Mesendoderm (in vitro differentiated cells): ENCODE results near the gene TPPP2.
A peak's percentile ranks its signal among the peaks of the same experiment; 100 is the strongest.

Experiments used
- DNase-seq: peaks from one replicate; pipeline ENCODE4 v3.0.0; 2013
- H2AK5ac ChIP-seq: 2 replicates; pipeline ENCODE4 v1.6.1; 2013; ENCODE audit warnings: low read length, inconsistent platforms
- H2BK120ac ChIP-seq: 2 replicates; pipeline ENCODE4 v1.6.1; 2013; ENCODE audit warnings: low read depth, mild to moderate bottlenecking, low read length, moderate library complexity, mixed read lengths
- H2BK15ac ChIP-seq: replicated peaks from 2 replicates; pipeline ENCODE4 v1.6.1; 2013; ENCODE audit warnings: low read depth, mild to moderate bottlenecking, moderate library complexity
- H2BK5ac ChIP-seq: 2 replicates; pipeline ENCODE4 v1.6.1; 2013; ENCODE audit warnings: low read length, inconsistent platforms
- H3K18ac ChIP-seq: 2 replicates; pipeline ENCODE4 v1.6.1; 2013; ENCODE audit warnings: mild to moderate bottlenecking, low read length, mixed read lengths
- H3K23ac ChIP-seq: one replicate; pipeline ENCODE4 v1.6.1; 2013; ENCODE audit warnings: low read length
- H3K27ac ChIP-seq: 2 replicates; pipeline ENCODE4 v1.5.1; 2013; ENCODE audit warnings: low read depth, mild to moderate bottlenecking, inconsistent platforms, low read length, moderate library complexity
- H3K27me3 ChIP-seq: 2 replicates; pipeline ENCODE4 v1.6.1; 2013; ENCODE audit warnings: low read length, control low read depth, mild to moderate bottlenecking, inconsistent platforms; ENCODE audit not compliant: insufficient read depth, poor library complexity
- H3K36me3 ChIP-seq: 2 replicates; pipeline ENCODE4 v1.6.1; 2013; ENCODE audit warnings: low read length, inconsistent platforms; ENCODE audit not compliant: control insufficient read depth, insufficient read depth
- H3K4ac ChIP-seq: one replicate; pipeline ENCODE4 v1.6.1; 2013; ENCODE audit warnings: low read depth, mild to moderate bottlenecking, low read length, moderate library complexity
- H3K4me1 ChIP-seq: 2 replicates; pipeline ENCODE4 v1.6.1; 2013; ENCODE audit warnings: low read depth, low read length, inconsistent platforms; ENCODE audit not compliant: control insufficient read depth
- H3K4me2 ChIP-seq: 2 replicates; pipeline ENCODE4 v1.6.1; 2013; ENCODE audit warnings: low read length
- H3K4me3 ChIP-seq: 2 replicates; pipeline ENCODE4 v1.5.1; 2013; ENCODE audit warnings: mild to moderate bottlenecking, low read length
- H3K56ac ChIP-seq: one replicate; pipeline ENCODE4 v1.6.1; 2013; ENCODE audit warnings: low read length
- H3K79me1 ChIP-seq: 2 replicates; pipeline ENCODE4 v1.6.1; 2013; ENCODE audit warnings: low read length, inconsistent platforms
- H3K79me2 ChIP-seq: 2 replicates; pipeline ENCODE4 v1.6.1; 2013; ENCODE audit warnings: mild to moderate bottlenecking, low read length; ENCODE audit not compliant: control insufficient read depth, insufficient read depth
- H3K9ac ChIP-seq: 2 replicates; pipeline ENCODE4 v1.6.1; 2013; ENCODE audit warnings: low read length, inconsistent platforms
- H4K5ac ChIP-seq: one replicate; pipeline ENCODE4 v1.6.1; 2013; ENCODE audit warnings: low read length
- H4K8ac ChIP-seq: one replicate; pipeline ENCODE4 v1.6.1; 2013; ENCODE audit warnings: low read depth, mild to moderate bottlenecking, control low read depth, low read length, moderate library complexity
- WGBS: extraction: QIAGEN DNeasy Blood & Tissue Kit; methylation state at CpG from one replicate; pipeline ENCODE4 v1.1.7; 2013; ENCODE audit warnings: low lambda C conversion rate, missing lambda C conversion rate; ENCODE audit not compliant: insufficient coverage; ENCODE audit errors: extremely low coverage; 5-methylcytosine and 5-hydroxymethylcytosine counted together

TPPP2 gene

DNA sequence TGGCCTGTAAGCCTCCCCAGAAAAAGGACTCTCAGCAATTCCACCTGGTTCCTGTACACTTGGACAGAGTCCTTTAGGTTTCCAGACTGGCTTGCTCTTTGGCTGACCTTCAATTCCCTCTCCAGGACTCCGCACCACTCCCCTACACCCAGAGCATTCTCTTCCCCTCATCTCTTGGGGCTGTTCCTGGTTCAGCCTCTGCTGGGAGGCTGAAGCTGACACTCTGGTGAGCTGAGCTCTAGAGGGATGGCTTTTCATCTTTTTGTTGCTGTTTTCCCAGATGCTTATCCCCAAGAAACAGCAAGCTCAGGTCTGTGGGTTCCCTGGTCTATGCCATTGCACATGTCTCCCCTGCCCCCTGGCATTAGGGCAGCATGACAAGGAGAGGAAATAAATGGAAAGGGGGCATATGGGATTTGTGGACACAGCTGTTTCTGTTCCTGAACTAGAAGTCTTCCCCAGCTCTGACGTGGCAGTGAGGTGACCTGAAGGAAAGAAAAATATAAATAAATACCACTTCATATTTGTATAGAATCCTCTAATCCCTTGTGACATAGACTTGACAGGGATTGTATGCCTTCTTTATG lies 13.5 kb downstream of the TPPP2 start:
- Histone ChIP-seq H3K36me3 (no peaks in the 10 kb centered on the region), H3K79me1 (no peaks in the 10 kb centered on the region), H3K79me2 (no peaks in the 10 kb centered on the region), H4K5ac (no peak overlapping the region), H3K4me2 (no peak overlapping the region), H2BK5ac (no peak overlapping the region), H2BK15ac (no peak overlapping the region), H3K4me3 (no peak overlapping the region), H3K18ac (no peak overlapping the region), H3K56ac (no peak overlapping the region), H4K8ac (no peak overlapping the region), H3K27me3 (no peaks in the 10 kb centered on the region), H3K9ac (no peak overlapping the region), H3K27ac (no peak overlapping the region), H3K4ac (no peak overlapping the region), H2AK5ac (no peak overlapping the region), H3K23ac (no peak overlapping the region), H2BK120ac (no peak overlapping the region), H3K4me1 (peaks cover 4% of the 10 kb centered on the region)
- no peak for DNase-seq
- no CpG with 5 or more reads among the region's 2 CpGs for WGBS

DNA sequence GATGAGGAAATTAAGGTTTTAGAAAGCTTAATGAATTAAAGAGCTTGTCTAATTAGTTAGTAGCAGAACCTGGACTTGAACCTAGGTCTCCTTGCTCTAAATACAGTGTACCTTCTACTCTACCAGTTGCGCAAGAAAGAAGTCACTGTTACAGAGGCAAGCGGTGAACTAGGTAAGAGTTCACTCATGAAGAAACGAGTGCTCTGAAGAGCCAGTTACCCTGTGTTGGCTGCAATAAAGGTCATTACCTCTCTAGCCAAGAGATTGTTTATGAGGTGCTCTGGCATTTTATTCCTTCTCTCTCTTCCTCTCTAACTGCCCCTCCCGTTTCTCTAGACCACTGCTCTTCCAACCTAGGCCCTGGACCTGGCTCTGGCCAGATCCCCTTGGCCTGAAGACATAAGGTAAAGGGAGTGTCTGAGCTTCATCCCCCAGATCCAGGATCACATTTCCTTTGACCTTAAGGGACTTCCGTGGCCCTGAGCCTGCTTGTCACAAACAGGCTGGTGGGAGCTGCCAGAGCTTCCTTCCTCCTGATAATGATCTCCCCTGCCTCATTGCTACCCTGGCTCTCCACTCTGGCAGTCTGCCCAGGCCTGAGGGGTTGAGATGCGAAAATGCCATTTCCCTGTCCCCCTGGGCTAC lies 14.1 kb downstream of the TPPP2 start:
- no peak overlapping the region for H3K56ac ChIP-seq
- H3K36me3 ChIP-seq: no peaks in the 10 kb centered on the region
- H3K27ac ChIP-seq: no peak overlapping the region
- no peaks in the 10 kb centered on the region for H3K79me2 ChIP-seq
- no peak overlapping the region for H2AK5ac ChIP-seq
- H3K4me3 ChIP-seq: no peak overlapping the region
- peaks cover 2% of the 10 kb centered on the region for H3K4me1 ChIP-seq
- DNase-seq: peak; percentile 45
- no peak overlapping the region for H4K8ac ChIP-seq
- no peak overlapping the region for H2BK5ac ChIP-seq
- WGBS: no CpG with 5 or more reads among the region's 6 CpGs
- H4K5ac ChIP-seq: no peak overlapping the region
- H2BK15ac ChIP-seq: no peak overlapping the region
- H3K4ac ChIP-seq: no peak overlapping the region
- H3K23ac ChIP-seq: no peak overlapping the region
- H3K27me3 ChIP-seq: no peaks in the 10 kb centered on the region
- no peak overlapping the region for H3K9ac ChIP-seq
- H3K4me2 ChIP-seq: no peak overlapping the region
- H3K18ac ChIP-seq: no peak overlapping the region
- H2BK120ac ChIP-seq: no peak overlapping the region
- H3K79me1 ChIP-seq: no peaks in the 10 kb centered on the region

DNA sequence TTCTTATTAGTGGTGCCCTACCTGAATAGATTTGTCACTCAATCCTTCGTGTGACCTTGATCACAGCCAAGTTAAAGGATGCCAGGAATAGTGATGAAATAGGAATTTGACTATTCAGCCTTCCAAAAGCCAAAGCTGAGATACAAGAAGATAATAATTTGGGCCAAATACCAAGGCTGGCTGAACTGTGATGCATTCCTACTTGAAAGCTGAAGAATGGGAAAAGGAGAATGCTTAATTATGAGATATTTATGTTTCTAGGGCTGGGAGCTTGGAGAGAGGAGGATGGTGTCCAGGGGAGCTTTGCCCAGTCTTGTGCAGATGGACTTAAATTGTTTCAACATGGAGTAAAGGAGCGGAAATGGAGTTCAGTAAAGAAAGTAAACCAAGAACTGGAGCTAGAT lies 17.4 kb downstream of the TPPP2 start:
- H2BK120ac ChIP-seq: no peak overlapping the region

DNA sequence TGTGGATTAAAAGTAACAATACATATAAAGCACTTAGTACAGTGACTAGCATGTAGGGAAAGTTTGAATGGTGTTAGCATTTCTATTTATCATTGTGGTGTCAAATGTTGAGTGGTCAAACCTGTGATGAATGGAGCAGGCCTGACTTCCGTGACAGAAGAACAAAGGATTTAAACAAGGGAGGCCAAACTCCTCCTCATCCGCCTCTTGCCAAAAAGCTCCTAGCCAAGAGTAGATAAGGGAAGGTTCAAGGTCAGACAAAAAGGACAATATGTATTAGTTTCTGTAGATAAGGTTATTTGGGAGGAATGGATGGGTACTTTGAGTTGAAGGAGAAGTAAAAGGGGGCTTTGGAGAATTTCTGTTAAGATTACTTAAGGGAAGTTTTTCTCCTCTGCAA lies 18.6 kb downstream of the TPPP2 start:
- H3K79me1 ChIP-seq: no peaks in the 10 kb centered on the region
- H3K27me3 ChIP-seq: no peaks in the 10 kb centered on the region
- H2BK15ac ChIP-seq: no peak overlapping the region
- H3K18ac ChIP-seq: no peak overlapping the region
- H2BK120ac ChIP-seq: no peak overlapping the region
- no peak overlapping the region for H3K4me2 ChIP-seq
- no peaks in the 10 kb centered on the region for H3K79me2 ChIP-seq
- no peak overlapping the region for H3K4me3 ChIP-seq
- H3K36me3 ChIP-seq: no peaks in the 10 kb centered on the region
- H2BK5ac ChIP-seq: no peak overlapping the region
- no peak overlapping the region for H3K4ac ChIP-seq
- no peak overlapping the region for H3K27ac ChIP-seq
- no peak overlapping the region for H3K56ac ChIP-seq
- H3K23ac ChIP-seq: no peak overlapping the region
- H4K5ac ChIP-seq: no peak overlapping the region
- no CpG with 5 or more reads among the region's 2 CpGs for WGBS
- H3K4me1 ChIP-seq: no peaks in the 10 kb centered on the region
- DNase-seq: no peak
- no peak overlapping the region for H3K9ac ChIP-seq
- no peak overlapping the region for H4K8ac ChIP-seq
- no peak overlapping the region for H2AK5ac ChIP-seq

More for the DNA sequence above, 17.4 kb downstream of the TPPP2 start:
- Histone ChIP-seq H3K4me1 (no peaks in the 10 kb centered on the region), H3K27me3 (no peaks in the 10 kb centered on the region), H3K27ac (no peak overlapping the region), H3K18ac (no peak overlapping the region), H3K23ac (no peak overlapping the region), H3K56ac (no peak overlapping the region), H3K9ac (no peak overlapping the region), H3K4ac (no peak overlapping the region), H4K5ac (no peak overlapping the region), H3K4me3 (no peak overlapping the region), H3K4me2 (no peak overlapping the region), H3K79me1 (no peaks in the 10 kb centered on the region), H3K79me2 (no peaks in the 10 kb centered on the region), H2BK15ac (no peak overlapping the region), H4K8ac (no peak overlapping the region), H2BK5ac (no peak overlapping the region), H3K36me3 (no peaks in the 10 kb centered on the region), H2AK5ac (no peak overlapping the region)
- no CpG with 5 or more reads among the region's 2 CpGs for WGBS
- no peak for DNase-seq

DNA sequence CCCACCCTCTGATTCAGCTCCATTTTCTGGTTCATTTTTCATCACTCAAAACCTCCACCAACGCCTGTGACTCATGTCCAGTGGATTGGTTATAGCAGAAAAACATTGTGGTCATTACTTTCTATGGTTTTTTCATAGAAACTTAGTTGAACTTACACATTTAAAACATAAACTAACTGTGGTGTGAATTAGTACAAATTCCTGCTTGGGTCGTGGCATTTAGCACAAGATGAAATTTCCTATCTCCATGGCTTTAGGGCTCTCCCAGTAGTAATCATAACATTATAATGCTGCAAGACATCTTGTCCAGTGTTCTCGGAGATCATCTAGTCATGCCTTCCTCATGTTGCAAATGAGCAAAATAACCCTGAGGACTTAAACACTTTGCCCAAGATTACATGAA lies 19.3 kb downstream of the TPPP2 start:
- H3K4me1 ChIP-seq: no peaks in the 10 kb centered on the region
- no peak overlapping the region for H3K9ac ChIP-seq
- H3K27ac ChIP-seq: no peak overlapping the region
- H3K18ac ChIP-seq: no peak overlapping the region
- H3K79me2 ChIP-seq: no peaks in the 10 kb centered on the region
- no peak overlapping the region for H2AK5ac ChIP-seq
- H4K8ac ChIP-seq: no peak overlapping the region
- H3K23ac ChIP-seq: no peak overlapping the region
- no peaks in the 10 kb centered on the region for H3K27me3 ChIP-seq
- no peak overlapping the region for H3K56ac ChIP-seq
- H3K4ac ChIP-seq: no peak overlapping the region
- H2BK15ac ChIP-seq: no peak overlapping the region
- H4K5ac ChIP-seq: no peak overlapping the region
- WGBS: no CpG with 5 or more reads among the region's 3 CpGs
- H3K36me3 ChIP-seq: no peaks in the 10 kb centered on the region
- no peaks in the 10 kb centered on the region for H3K79me1 ChIP-seq
- H3K4me3 ChIP-seq: no peak overlapping the region
- no peak overlapping the region for H2BK120ac ChIP-seq
- no peak overlapping the region for H3K4me2 ChIP-seq
- DNase-seq: no peak
- H2BK5ac ChIP-seq: no peak overlapping the region

DNA sequence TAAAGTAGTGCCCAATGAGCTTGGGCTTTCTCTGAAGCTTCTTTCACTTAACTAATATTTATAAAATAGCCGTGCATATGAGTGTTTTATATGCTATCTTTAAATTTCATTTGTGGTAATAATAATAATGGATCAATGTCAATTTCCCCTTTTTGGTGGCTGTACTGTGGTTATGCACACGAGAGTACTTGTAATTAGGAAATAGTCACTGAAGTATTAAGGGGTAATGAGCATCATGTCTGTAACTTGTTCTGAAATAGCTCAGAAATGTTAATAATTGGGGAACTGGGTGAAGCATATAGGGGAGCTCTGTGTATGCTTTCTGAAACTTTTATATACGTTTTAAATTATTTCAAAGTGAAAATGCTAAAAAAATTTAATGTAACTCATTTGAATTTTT lies 20.6 kb downstream of the TPPP2 start:
- Histone ChIP-seq H4K8ac (no peak overlapping the region), H4K5ac (no peak overlapping the region)

More for the DNA sequence above, 20.6 kb downstream of the TPPP2 start:
- Histone ChIP-seq H3K79me1 (no peaks in the 10 kb centered on the region), H3K4me1 (no peaks in the 10 kb centered on the region), H2BK15ac (no peak overlapping the region), H3K4ac (no peak overlapping the region), H3K36me3 (no peaks in the 10 kb centered on the region), H3K4me3 (no peak overlapping the region), H3K9ac (no peak overlapping the region), H3K79me2 (no peaks in the 10 kb centered on the region), H3K27ac (no peak overlapping the region), H3K18ac (no peak overlapping the region), H3K4me2 (no peak overlapping the region), H3K56ac (no peak overlapping the region), H2BK5ac (no peak overlapping the region), H2BK120ac (no peak overlapping the region), H3K27me3 (no peaks in the 10 kb centered on the region), H2AK5ac (no peak overlapping the region), H3K23ac (no peak overlapping the region)
- WGBS: no CpG with 5 or more reads among the region's 3 CpGs
- no peak for DNase-seq
